GM18951 (cell line): ENCODE data around the gene SPRY4.
"Not testable (repeated sequence)": the region's sequence is repeated elsewhere in the genome, so short reads cannot be mapped to it uniquely, and the experiment has no call there.

Experiments used
- POLR2A ChIP-seq: IDR thresholded peaks from 4 replicates; pipeline ENCODE4 v1.6.1; 2011; ENCODE audit warnings: mild to moderate bottlenecking; ENCODE audit not compliant: insufficient read length, insufficient read depth; ENCODE audit errors: extremely low read depth
- in situ Hi-C: fragments of 300-500 bp; cut with MboI; formaldehyde crosslinking; loops from one replicate; pipeline ENCODE4 v1.12.0; 2022; ENCODE audit warnings: low sequenced_read_pairs, mixed read lengths, inconsistent platforms; ENCODE audit not compliant: unreplicated experiment

The SPRY4 gene

DNA sequence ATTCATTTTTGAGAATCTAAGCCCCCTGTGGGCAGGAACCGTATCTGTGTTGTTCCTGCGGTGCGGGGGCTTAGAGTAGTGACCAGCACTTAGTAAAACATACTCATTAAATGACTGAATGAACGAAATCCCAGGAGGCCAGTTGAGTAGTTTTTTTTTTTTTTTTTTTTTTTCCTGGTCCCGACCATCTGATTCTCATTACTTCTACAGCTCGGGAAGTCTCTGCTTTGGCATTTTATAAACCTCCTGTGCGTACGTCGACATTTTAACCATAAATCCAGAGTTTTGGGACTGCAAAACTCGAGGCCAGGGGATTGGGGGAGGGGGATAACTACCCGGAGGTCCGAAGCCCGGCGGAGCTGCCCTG is 31.5 kb upstream of the SPRY4 start:
- TF ChIP-seq POLR2A, result no peak
- in situ Hi-C loops, result no loop called here

DNA sequence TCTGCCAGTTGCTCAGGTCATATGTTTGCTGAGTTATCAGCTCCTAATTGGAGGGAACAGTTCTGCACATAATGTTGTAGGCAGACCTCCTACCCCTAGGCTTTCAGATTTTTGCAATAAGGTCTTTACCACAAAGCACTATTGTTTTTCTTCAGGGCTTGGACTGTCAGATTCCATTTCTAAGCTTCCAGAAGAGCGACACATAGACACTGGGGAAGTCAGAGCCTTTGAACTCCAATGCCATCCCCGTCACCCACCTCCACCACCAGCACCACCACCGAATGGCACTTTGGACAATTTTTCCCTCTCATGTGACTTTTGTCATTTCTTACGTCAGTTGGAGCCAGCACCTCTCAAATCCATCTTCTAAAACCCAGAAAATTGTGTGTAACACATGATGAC is 28.3 kb upstream of the SPRY4 start:
- no peak for TF ChIP-seq POLR2A
- in situ Hi-C loops, result no loop called here

DNA sequence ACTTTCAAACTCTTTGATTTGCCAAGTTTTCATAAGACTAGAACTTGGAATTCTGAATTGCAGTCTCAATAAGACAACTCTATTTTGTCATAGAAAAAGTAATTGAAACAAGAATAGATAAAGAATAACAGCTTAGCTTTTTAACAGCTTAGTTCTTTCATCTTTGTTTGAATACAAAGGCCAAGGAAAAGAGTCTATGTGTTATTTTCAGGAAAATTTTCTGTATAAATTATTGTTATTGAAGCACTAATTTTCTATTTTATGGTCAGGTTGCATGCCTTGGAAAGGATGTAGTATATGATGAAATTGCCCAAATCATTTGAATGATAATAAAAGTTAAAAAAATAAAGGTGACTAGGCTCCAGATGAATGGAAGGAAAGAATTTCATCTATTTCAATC is 25.2 kb upstream of the SPRY4 start:
- in situ Hi-C loops, result no loop called here
- no peak for TF ChIP-seq POLR2A

DNA sequence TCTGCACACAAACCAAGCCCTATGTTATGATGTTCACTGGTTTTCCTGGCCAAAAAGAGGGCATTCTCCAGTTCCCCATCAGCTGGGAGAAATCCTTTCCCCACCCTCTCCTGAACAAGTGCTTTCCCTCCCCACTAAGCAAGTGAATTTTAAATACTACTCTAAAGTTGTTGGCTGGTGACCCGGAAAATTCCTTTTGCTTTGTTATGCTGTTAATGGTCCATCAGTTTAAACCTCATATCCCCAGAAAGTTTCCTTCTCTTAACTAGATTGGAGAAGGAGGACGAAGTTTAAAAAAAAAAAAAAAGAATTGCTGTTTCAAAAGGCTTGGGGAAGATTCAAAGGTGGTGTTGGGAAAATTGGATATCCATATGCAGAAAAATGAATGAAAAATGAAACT is 21.9 kb upstream of the SPRY4 start:
- TF ChIP-seq POLR2A, result no peak
- in situ Hi-C loops, result no loop called here

DNA sequence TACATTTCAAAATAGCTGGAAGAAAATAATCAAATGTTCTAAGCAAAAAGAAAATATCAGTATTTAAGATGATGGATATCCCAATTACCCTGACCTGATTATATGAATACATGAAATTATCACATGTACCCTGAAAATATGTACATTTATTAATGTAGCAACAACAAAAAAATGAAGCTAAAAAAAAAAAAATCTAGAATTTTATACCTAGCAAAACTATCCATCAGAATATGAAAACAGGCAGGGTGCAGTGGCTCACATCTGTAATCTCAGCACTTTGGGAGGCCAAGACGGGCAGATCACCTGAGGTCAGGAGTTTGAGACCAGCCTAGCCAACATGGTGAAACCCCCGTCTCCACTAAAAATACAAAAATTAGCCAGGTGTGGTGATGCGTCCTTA is 20.1 kb upstream of the SPRY4 start:
- in situ Hi-C loops, result not testable (repeated sequence)

DNA sequence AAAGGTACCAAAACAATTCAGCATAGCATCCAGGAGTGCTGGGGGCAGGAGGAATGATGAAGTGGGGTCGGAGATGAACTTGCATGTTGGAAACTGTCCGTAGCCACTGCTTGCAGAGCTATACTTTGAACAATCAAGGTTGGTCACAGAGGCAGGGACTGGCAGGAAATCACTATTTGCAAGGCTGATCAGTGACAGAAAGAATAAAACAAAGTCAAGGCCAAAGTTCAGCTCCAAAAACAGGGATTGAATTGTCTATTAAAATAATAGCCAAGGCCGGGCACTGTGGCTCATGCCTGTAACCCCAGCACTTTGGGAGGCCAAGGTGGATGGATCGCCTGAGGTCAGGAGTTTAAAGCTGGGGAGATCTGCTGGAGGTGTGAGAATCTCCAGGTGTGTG is 18.7 kb upstream of the SPRY4 start:
- in situ Hi-C loops, result no loop called here
- TF ChIP-seq POLR2A, result no peak

DNA sequence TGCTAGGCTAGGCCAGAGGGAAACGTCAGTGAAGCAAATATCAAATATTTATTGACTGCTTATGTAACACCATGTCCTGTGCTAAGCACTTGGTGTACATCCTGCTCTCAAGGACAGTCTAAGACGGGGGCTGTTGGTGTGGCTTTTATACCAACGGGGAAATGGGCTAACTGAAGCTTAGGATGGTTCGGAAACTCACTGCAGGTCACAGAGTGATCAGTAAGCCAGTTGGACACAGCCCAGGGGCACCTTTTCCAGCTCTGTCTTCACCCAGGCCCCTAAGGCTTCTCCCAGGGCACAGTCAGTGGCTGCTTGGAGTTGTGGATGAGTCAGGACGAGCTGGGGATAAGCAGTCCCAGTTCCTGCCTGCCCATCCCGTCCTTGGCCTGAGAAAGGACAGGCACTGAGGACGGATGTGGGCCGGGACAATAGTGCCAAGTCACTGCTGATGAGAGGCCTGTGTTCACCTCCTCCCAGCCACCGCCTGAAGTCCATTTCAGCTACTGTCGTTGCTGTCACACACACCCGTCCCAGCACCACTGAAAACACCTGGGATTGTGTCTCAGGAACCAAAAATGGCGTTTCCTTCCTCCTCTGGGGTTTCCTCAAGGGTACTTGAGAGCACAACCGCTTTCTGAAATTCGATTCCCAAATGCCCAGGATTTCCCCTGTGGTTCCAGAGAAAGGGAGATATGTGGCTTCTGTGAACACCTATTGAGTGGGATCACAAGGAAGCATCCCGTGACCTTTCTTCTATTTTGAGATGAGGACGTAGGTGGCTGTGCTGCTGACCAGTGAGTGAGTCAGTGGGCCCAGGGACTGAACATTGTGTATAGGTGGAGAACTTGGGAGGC is 17.5 kb upstream of the SPRY4 start:
- no peak for TF ChIP-seq POLR2A
- in situ Hi-C loops, result no loop called here

DNA sequence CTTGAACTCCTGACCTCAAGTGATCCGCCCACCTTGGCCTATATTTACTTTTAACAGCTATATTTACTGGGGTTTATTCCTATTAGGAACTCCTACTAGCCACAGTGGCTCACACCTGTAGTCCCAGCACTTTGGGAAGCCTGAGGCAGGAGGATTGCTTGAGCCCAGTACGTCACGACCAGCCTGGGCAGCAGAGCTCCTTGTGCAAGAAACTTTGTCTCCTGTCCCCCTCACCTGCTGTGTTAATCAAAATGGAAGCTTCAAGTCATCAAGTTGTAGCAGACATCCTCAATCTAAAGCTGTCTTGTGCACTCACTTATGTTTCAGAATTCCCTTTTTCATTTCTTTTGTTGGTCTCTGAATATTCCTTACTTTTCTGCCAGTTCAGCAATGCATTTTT is 15.0 kb upstream of the SPRY4 start:
- in situ Hi-C loops, result no loop called here
- no peak for TF ChIP-seq POLR2A

DNA sequence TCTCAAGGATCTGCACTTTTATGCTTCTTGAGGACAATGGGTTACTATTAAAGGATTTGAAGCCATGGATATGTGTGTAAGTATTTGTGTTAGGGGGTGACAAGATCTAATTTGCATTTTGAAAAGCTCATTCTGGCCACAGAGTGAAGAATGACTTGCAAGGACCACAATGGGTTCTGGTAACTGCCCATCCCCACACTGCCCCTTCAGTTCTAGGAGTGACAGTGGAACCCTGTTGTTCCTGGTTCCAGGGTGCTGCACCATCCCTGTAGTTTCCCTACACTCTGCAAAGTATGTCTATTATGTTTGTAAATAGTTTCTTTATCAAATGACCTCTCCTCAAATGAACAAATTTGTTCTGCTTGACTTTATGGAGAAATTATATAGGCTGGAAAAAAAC is 9.7 kb upstream of the SPRY4 start:
- in situ Hi-C loops, result no loop called here
- TF ChIP-seq POLR2A, result no peak

DNA sequence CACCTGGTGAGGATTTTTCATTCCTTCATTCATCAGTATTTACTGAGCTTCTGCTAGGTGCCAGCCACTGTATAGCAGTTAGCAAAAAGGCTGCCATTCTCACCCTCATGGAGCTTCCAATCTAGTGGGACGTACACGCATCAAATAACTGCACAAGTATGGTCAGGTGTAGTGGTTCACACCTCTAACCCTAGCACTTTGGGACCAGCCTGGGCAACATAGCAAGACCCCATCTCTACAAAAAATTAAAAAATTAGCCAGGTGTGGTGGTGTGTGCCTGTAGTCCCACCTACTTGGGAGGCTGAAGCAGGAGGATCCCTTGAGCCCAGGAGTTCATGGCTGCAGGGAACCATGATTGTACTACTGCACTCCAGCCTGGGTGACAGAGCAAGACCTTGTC is 8.9 kb upstream of the SPRY4 start:
- in situ Hi-C loops, result not testable (repeated sequence)

DNA sequence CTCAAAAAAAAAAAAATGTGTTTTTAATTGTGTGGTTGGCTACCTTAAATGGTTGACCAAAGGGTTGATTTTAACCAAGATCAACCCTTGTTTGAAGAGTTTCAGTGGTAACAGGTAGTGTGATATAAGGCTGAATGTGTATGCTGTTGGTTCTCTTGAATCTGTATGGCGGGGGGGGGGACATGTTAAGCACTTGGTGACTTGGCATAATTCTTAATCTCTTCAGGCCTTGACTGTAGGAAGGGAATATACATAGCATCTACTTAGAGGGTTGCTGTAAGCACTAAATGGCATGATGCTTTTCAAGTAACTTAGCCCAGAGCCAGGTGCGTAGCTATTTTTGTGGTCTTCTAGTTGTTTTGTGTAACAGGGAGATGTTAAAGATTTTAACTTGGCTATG is 5.6 kb upstream of the SPRY4 start:
- no peak for TF ChIP-seq POLR2A
- in situ Hi-C loops, result no loop called here

DNA sequence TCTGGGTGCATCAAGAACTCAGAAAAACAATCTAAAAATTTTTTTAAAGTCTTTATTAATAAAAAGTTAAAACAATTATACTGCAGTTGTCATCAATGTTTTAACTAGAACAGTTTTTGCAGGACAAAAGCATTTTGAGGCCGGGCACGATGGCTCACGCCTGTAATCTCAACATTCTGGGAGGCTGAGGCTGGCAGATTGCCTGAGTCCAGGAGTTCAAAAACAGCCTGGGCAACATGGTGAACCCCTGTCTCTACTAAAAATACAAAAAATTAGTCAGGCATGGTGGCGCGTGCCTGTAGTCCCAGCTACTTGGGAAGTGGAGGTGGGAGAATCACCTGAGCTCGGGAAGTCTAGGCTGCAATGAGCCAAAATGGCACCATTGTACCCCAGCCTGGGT is 5.2 kb upstream of the SPRY4 start:
- in situ Hi-C loops, result no loop called here
- TF ChIP-seq POLR2A, result no peak

DNA sequence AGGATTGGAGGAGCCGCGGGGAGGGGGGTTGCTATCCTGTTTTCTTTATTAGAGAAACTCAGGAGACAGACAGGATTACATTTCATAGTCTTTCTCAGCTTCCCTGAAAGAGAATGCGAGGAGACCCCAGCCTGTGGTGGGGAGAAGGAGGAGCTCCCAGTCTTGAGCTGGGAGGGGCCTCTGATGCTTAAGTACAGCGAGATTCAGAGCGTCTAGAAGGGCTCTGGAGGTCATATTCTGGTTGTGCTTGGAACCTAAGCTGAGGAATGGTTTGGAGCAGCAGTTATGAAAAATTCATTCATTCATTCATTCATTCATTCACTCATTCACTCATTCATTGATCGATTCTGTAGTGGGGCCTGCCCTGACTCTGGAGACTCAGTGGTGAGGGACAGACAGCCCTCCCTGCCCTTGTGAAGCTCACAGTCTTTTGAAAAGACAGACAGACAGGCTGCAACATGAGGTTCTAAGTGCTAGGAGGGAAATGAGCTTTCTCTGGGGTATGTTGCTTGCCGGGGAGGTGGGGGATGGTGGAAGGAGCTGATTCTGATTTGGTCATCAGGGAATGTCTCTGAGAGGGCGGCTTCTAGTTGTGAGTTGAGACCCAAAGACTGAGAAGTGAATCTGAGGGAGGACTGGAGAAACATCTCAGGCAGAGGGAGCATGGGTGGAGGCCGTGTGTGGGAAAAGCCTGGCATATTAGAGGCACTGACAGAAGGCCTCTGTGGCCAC is 2.5 kb upstream of the SPRY4 start:
- in situ Hi-C loops, result no loop called here
- TF ChIP-seq POLR2A, result no peak

DNA sequence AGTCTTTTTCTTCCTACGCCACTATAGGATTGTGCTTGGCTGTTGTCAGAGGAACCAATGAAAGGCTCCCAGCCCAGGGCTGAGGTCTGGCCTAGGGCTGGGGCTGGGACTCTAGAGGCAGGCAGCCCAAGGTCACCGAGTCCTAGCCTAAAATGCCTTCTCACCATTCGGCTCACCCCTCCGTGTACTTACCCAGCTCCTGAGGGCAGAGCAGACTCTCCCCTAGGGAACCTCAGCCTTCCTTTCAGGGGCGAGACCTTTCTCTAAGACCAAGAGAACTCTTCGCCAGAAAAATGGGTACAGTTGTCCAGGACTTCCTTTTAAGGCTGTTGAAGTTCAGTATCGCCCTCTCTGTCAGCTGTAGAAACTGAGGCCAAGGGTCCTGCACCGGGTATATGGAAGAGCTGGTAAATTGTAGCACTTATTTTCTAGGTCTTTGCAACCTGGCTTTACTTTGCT is 1.7 kb upstream of the SPRY4 start:
- in situ Hi-C loops, result no loop called here
- no peak for TF ChIP-seq POLR2A
